HK-2 (cell line): ENCODE measurements around the gene NAB1.
"Not testable (repeated sequence)": the region's sequence is repeated elsewhere in the genome, so short reads cannot be mapped to it uniquely, and the experiment has no call there.

Experiments used
- DNase-seq: peaks from one replicate; pipeline ENCODE4 v3.0.0-alpha.2; 2018; ENCODE audit not compliant: unreplicated experiment

The NAB1 gene

GRCh38 chr2:190670182-190670946, 21.5 kb downstream of the NAB1 start:
- DNase-seq = no peak

- DNase-seq = no peak
Measured at GRCh38 chr2:190674966-190675650, 26.2 kb downstream of the NAB1 start.

- no peak for DNase-seq
Measured at GRCh38 chr2:190677255-190677654, 28.4 kb downstream of the NAB1 start.

- no peak for DNase-seq
Measured at GRCh38 chr2:190678444-190679162, 29.7 kb downstream of the NAB1 start.

GRCh38 chr2:190679391-190679790, 30.5 kb downstream of the NAB1 start:
- no peak for DNase-seq

- peak; percentile 13 for DNase-seq
Measured at GRCh38 chr2:190679813-190680591, 31.1 kb downstream of the NAB1 start.

GRCh38 chr2:190682168-190682567, 33.3 kb downstream of the NAB1 start:
- DNase-seq = no peak

GRCh38 chr2:190683802-190684201, 34.9 kb downstream of the NAB1 start:
- DNase-seq = no peak

GRCh38 chr2:190684931-190685330, 36.0 kb downstream of the NAB1 start:
- no peak for DNase-seq

- no peak for DNase-seq
Measured at GRCh38 chr2:190685333-190685732, 36.5 kb downstream of the NAB1 start.

GRCh38 chr2:190693533-190694232, 44.8 kb downstream of the NAB1 start:
- no peak for DNase-seq

GRCh38 chr2:190694479-190694878, 45.6 kb downstream of the NAB1 start:
- DNase-seq = no peak

- no peak for DNase-seq
Measured at GRCh38 chr2:190695739-190696138, 46.9 kb downstream of the NAB1 start.

GRCh38 chr2:190696792-190697398, 48.0 kb downstream of the NAB1 start:
- DNase-seq = no peak

- DNase-seq = no peak
Measured at GRCh38 chr2:190697421-190697820, 48.5 kb downstream of the NAB1 start.

- DNase-seq = no peak
Measured at GRCh38 chr2:190698895-190699294, 50.0 kb downstream of the NAB1 start.

GRCh38 chr2:190701586-190701985, 52.7 kb downstream of the NAB1 start:
- no peak for DNase-seq

GRCh38 chr2:190705280-190705679, 56.4 kb downstream of the NAB1 start:
- DNase-seq = no peak

GRCh38 chr2:190707726-190708125, 58.8 kb downstream of the NAB1 start:
- no peak for DNase-seq

GRCh38 chr2:190708650-190709049, 59.8 kb downstream of the NAB1 start:
- not testable (repeated sequence) for DNase-seq

- DNase-seq = no peak
Measured at GRCh38 chr2:190711069-190711468, 62.2 kb downstream of the NAB1 start.
